Stromal cell of bone marrow (primary cell): ENCODE results near the gene OTOF.
A peak's percentile ranks its signal among the peaks of the same experiment; 100 is the strongest.

Source experiments
- DNase-seq: peaks from one replicate; pipeline ENCODE4 v3.0.0-alpha.2; 2012; ENCODE audit warnings: low read depth

The OTOF gene

DNA sequence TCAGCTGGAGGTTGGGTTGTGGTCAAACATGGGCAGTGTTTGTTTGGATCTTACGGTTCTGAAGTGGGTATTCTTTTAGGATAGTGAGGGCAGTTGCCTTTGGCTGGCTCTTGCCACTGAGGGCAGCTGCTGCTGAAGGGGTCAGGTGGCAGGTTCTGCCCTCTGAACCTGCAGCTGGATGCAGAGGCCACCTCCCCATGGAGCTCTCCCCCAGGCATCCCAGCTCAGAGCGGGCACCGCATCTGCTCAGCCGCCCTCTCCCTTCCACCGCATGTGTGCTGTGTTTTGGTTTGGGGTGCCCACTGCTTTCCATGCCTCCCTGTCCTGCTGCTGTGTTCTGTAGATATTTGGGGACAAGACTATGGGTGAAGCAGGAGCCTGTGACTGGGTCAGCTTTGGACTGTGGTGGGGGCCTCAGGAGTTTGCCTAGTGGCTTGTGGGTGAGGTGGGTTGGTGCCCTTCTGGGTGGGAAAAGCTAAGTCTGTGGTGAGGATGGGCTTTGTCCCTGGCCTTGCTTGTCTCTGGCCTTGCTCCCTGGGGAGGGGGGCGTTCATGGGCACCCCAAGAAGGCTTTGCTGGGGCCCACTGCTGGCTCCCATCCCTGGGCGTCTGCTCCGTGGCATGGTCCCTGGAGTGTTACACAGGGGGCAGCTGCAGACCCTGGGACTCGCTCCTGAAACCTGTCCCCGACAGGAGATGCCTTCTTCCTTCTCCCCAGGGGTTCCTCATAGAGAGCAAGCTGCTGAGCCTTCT, 28.5 kb downstream of the OTOF start:
- DNase-seq, result no peak

DNA sequence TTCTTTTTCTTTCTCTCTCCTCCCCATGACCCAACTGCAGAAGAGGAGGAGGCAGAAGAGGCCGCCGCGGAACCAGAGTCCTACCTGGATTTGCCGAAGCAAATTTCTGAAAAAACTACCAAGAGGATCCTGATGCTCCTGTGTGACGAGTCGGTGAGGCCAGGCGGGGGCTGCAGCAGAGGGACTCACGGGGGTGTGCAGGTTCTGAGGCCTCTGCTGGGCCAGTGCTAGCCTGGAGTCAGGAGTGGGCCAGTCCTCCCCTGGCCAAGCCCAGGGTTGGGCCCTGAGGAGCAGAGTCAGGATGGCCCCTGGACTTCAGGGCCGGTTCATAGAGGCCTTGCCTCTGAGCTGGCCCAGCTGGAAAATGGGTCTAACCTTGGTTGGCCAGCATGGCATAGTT, 29.3 kb downstream of the OTOF start:
- no peak for DNase-seq

GRCh38 chr2:26444236-26444635, 33.7 kb downstream of the OTOF start:
- DNase-seq, result no peak

GRCh38 chr2:26442707-26443106, 35.2 kb downstream of the OTOF start:
- DNase-seq, result no peak

DNA sequence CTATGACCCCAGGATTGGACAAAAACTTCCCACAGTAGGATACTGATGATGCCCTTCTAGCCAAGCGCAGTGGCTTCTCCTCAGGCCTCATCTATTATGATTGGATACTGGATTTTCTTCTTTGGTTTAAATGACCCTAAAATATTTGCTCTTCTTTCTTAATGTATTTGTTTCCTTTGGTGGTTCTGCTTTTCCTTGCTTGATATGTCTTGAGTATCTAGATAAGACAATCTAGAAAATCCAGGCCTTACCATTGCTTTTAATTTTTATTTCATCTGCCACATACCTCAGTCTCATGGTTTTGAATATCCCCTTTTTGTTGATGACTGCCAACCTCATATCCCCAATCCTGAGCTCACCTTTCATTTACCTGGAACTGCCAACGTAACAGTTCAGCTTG, 35.6 kb downstream of the OTOF start:
- DNase-seq, result no peak

GRCh38 chr2:26438926-26439325, 39.0 kb downstream of the OTOF start:
- DNase-seq, result no peak

DNA sequence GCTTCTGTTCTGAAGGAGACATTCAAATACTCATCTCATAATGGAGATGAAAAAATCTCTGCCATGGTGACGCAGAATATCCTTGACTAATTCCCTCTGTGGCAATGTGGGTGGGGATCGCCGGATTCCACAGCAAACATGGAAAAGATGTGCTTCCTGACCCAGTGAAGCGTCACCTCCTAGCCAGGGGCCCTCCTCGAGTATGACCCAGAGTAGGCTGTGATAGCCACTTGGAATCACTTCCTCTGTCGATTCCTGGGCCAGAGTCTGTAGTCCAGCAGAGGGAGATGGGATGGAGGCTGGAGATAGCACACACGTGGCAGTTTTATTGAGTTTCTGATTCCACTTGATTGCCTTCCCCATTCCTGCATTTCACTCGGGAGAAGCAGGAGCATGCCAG, 39.4 kb downstream of the OTOF start:
- DNase-seq, result peak; percentile 68

- no peak for DNase-seq
These were observed 42.8 kb downstream of the OTOF start for GRCh38 chr2:26435106-26435505.

GRCh38 chr2:26432859-26433258, 45.1 kb downstream of the OTOF start:
- no peak for DNase-seq

DNA sequence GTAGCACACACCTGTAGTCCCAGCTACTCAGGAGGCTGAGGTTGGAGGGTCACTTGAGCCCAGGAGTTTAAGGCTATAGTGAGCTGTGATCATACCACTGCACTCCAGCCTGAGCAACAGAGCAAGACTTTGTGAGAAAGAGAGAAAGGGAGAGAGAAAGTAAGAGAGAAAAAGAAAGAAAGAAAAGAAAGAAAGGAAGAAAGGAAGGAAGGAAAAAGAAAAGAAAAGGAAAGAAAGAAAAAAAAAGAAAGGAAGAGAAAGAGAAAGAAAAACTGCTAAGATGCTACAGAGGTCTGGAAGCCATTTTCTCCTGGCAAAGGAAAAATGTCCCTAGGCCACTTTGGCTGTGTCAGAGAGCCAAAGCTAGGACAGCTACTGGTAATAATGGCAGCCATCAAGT, 45.6 kb downstream of the OTOF start:
- DNase-seq, result no peak

DNA sequence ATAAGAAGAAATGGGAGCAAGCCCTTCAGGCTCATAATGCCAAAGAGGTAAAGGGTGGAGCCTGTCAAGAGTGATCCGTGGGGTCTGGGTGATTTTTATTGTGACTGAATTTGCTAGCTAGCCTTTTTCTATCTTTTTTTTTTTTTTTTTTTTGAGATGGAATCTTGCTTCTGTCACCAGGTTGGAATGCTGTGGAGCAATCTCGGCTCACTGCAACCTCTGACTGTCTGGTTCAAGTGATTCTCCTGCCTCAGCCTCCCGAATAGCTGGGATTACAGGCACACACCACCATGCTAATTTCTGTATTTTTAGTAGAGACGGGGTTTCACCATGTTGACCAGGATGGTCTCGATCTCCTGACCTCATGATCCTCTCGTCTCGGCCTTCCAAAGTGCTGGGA, 47.1 kb downstream of the OTOF start:
- DNase-seq, result no peak

DNA sequence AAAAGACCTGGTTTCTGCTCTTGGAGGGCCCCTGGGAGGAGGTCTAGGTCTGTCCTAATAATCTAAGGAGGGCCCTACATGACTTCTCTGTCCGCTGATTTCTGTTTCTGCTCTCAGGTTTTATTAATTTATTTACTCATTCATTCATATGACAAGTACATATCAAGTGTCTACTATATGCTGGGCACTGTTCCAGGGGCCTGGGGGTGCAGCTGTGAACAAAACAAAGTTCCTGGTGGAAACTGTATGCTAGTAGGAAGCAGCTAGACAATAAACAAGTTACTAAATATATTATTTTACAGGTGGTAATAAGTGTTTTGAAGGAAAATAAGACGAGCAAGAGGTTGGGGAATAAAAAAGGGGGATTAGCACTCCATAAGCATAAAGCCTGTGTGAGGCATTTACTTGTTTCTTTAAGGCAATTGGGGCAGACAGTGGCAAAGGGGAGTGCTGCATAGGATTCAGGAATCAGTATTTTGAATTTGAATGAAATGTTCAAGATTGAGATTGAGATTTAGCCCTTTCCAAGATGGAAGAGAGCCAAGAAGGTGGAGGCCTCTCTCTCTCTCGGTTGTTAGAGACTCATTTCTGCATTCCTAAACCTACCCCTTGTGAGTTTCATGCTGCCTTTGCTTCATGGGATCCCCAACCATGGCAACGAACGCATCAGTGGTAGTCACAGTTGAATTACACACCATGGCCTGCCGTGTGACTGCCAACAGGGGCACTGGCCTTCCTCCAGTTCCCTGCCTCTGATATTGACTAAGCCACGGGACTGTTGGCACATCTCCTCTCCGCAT, 47.9 kb downstream of the OTOF start:
- DNase-seq, result no peak

DNA sequence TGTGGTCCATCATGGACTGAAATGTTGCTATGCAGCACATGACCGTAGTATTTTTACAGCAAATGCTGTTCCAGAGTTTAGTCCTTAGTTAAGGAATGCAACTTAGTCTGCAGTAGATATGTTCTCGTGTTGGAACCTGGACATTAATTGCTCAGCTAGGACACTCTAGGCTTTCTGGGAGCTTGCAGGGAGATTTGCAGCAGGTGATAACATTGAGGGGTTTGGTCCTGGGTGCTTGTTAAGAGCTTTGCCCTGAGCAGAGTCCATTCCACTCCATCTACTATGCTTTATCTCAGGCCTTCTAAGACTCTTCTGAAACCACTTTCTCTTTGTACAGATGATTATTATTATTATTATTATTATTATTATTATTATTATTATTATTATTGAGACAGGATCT, 49.1 kb downstream of the OTOF start:
- no peak for DNase-seq

- DNase-seq, result no peak
These were observed 53.7 kb downstream of the OTOF start for GRCh38 chr2:26424221-26424620.

GRCh38 chr2:26423750-26424149, 54.2 kb downstream of the OTOF start:
- no peak for DNase-seq

- no peak for DNase-seq
These were observed 54.8 kb downstream of the OTOF start for GRCh38 chr2:26422947-26423629.

- no peak for DNase-seq
These were observed 56.0 kb downstream of the OTOF start for GRCh38 chr2:26421961-26422360.

DNA sequence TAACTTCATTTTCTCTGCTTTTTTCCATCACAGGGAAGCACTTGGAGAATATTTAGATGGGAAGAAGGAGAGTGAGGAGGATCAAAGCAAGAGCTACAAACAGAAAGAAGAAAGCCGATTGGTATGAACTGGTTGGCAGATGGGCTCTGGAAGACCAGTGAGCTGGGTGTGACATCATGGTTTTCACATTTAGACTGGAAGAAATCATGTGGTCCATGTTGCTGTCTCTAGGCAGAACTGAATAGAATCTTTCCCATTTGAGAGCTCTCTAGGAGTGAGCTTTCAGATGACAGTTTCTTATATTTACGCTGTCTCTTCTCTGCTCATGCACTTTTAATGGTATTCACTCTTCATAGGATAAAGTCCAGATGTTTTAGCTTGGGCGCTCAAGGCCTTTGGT, 63.6 kb downstream of the OTOF start:
- no peak for DNase-seq

- DNase-seq, result no peak
These were observed 65.7 kb downstream of the OTOF start for GRCh38 chr2:26412091-26412673.

DNA sequence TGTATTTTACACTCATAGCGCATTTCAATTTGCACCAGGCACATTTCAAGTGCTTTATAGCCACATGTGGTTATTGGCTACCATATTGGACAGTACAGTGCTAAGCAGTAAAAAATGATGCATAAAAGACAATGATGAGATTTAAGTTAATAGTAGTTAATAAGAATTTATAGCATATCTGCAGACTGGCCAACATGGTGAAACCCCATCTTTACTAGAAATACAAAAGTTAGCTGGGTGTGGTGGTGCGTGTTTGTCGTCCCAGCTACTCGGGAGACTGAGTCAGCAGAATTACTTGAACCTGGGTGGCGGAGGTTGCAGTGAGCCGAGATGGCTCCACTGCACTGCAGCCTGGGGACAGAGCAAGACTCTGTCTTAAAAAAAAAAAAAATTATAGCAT, 66.5 kb downstream of the OTOF start:
- no peak for DNase-seq

GRCh38 chr2:26410764-26411243, 67.1 kb downstream of the OTOF start:
- no peak for DNase-seq

- DNase-seq, result no peak
These were observed 68.1 kb downstream of the OTOF start for GRCh38 chr2:26409785-26410184.

GRCh38 chr2:26407526-26407925, 70.4 kb downstream of the OTOF start:
- no peak for DNase-seq
